HL-60 (cell line): ENCODE measurements around the gene JUN.
"Not testable (repeated sequence)": the region's sequence is repeated elsewhere in the genome, so short reads cannot be mapped to it uniquely, and the experiment has no call there.

Source experiments
- DNase-seq, 2 experiments: peaks; one replicate each; pipeline ENCODE4 v3.0.0-alpha.2; 2010 to 2020; ENCODE audit warnings: low read depth in 1 of 2, low spot score in 1 of 2
- H3K27ac ChIP-seq: fragments of 250-450 bp; sonication (Bioruptor Pico); replicated peaks from 2 replicates; pipeline ENCODE4 v1.5.1; 2020; ENCODE audit warnings: mild to moderate bottlenecking, moderate library complexity
- H3K27me3 ChIP-seq: fragments of 250-450 bp; sonication (Bioruptor Pico); 2 replicates; pipeline ENCODE4 v1.5.1; 2021; ENCODE audit warnings: mild to moderate bottlenecking, moderate library complexity; ENCODE audit not compliant: insufficient read depth, poor library complexity, severe bottlenecking
- H3K4me3 ChIP-seq: replicated peaks from 2 replicates; pipeline ENCODE4 v1.5.1; 2011; ENCODE audit warnings: mild to moderate bottlenecking, control low read depth, low read length; ENCODE audit not compliant: insufficient read depth
- GABPA ChIP-seq: IDR thresholded peaks from 2 replicates; pipeline ENCODE4 v1.6.1; 2012; ENCODE audit warnings: low read depth
- POLR2AphosphoS5 ChIP-seq: IDR thresholded peaks from 2 replicates; pipeline ENCODE4 v1.6.1; 2012; ENCODE audit warnings: low read depth
- SPI1 ChIP-seq: IDR thresholded peaks from 2 replicates; pipeline ENCODE4 v1.6.1; 2012; ENCODE audit warnings: low read depth, mild to moderate bottlenecking, borderline replicate concordance
- TF ChIP-seq, protein P1 (sequence below): IDR thresholded peaks from one replicate; pipeline ENCODE4 v1.5.1; 2011; ENCODE audit warnings: low read length, control low read depth, inconsistent platforms; ENCODE audit not compliant: insufficient read depth
- TF ChIP-seq, protein P2 (sequence below): IDR thresholded peaks from 2 replicates; pipeline ENCODE4 v1.6.1; 2012; ENCODE audit warnings: low read depth; ENCODE audit not compliant: insufficient replicate concordance

The JUN gene

DNA sequence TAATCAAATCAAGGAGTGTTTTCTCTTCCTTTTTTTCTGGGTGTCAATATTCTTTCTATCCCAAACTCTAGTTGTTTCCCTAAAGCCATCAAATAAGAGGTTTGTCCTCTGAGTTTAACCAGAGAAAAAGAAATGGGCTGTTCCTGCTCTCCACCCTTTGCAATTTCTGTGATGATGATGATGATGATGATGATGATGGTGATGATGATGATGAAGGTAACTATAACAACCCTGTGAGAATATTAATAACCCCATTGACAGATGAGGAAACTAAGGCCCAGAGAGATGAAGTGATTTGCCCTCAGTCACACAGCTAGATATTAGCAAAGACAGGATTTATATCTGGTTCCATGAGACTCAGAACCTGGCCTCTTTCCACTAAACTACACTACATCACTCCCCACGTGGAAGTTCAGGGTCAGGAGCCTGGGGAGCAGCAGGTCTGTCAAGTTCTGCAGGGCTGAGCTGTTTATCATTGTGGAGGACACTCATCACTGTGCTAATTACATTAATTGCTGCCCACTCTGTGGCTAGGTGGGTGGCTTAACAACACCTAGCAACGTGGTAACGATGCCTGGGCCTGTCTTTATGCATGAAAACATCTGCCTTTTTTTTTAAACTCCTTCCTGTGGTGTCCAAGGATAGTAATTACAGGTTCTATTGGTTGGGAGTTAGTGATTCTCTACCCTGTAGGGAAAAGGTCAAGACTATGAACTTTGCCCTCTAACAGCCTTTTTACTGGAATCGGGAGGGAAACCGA lies 19.0 kb upstream of the JUN start:
- H3K27ac ChIP-seq = no peak overlapping the region
- H3K4me3 ChIP-seq = no peak overlapping the region
- H3K27me3 ChIP-seq = no peaks in the 10 kb centered on the region
- DNase-seq = no peak
- TF ChIP-seq, protein P1, sequence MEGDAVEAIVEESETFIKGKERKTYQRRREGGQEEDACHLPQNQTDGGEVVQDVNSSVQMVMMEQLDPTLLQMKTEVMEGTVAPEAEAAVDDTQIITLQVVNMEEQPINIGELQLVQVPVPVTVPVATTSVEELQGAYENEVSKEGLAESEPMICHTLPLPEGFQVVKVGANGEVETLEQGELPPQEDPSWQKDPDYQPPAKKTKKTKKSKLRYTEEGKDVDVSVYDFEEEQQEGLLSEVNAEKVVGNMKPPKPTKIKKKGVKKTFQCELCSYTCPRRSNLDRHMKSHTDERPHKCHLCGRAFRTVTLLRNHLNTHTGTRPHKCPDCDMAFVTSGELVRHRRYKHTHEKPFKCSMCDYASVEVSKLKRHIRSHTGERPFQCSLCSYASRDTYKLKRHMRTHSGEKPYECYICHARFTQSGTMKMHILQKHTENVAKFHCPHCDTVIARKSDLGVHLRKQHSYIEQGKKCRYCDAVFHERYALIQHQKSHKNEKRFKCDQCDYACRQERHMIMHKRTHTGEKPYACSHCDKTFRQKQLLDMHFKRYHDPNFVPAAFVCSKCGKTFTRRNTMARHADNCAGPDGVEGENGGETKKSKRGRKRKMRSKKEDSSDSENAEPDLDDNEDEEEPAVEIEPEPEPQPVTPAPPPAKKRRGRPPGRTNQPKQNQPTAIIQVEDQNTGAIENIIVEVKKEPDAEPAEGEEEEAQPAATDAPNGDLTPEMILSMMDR = no peak

DNA sequence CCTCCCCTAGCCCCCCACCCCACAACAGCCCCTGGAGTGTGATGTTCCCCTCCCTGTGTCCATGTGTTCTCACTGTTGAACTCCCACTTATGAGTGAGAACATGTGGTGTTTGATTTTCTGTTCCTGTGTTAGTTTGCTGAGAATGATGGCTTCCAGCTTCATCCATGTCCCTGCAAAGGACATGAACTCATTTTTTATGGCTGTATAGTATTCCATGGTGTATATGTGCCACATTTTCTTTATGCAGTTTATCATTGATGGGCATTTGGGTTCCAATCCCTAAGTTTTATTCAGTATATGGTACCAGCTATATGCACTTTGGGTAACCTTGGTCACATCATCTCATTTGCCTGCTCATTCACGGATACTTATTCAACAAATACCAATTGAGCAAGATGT lies 17.4 kb upstream of the JUN start:
- not testable (repeated sequence) for H3K4me3 ChIP-seq, H3K27ac ChIP-seq, H3K27me3 ChIP-seq, DNase-seq

DNA sequence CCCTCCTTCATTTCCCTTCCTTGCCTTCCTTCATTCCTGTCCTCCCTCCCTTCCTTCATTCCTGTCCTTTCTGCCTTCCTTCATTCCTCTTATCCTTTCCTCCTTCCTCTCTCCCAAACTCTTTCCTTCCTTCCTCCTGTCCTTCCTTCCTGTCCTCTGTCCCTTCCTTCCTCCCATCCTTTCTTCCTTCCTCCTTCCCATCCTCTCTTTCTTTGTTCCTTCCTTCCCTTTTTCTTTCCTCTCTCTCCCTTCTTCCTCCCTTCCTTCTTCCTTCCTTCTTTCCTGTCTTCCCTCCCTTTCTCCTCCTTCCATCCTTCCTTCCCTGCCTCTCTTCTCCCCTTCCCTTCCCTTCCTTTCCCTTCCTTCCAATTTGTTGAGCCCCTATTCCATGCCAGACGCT lies 15.8 kb upstream of the JUN start:
- no peak overlapping the region for H3K27ac ChIP-seq
- H3K4me3 ChIP-seq = no peak overlapping the region
- H3K27me3 ChIP-seq = no peaks in the 10 kb centered on the region
- TF ChIP-seq, protein P1 = no peak
- no peak for DNase-seq

DNA sequence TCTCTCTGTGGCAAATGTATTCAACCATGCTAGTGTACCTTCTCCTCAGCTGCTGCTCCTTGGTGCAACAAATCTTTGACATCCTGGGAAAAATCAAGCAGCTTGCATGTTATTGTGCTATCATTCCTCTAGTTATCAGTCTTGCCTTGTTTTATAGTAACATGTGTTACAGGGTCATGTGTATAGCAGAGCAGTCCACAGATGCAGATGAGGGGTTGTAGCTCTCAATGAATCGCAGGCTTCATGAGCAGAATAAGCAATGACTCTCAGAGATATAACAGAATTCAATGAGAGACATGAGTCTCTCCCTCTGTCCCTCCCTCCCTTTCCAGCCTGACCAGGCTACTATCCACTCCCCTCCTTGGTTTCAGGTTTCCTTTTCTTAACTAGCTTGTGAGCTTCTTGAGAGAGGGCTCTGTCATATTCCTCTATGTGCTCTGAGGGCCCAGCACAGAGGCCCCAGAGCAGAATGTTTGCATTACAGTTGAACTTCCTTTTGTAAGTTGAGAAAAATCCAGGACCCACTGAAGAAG lies 15.1 kb upstream of the JUN start:
- DNase-seq = no peak
- no peak overlapping the region for H3K27ac ChIP-seq
- no peaks in the 10 kb centered on the region for H3K27me3 ChIP-seq
- TF ChIP-seq POLR2AphosphoS5 (no peak), GABPA (no peak), SPI1 (no peak)
- TF ChIP-seq, protein P1 = no peak
- TF ChIP-seq, protein P2, sequence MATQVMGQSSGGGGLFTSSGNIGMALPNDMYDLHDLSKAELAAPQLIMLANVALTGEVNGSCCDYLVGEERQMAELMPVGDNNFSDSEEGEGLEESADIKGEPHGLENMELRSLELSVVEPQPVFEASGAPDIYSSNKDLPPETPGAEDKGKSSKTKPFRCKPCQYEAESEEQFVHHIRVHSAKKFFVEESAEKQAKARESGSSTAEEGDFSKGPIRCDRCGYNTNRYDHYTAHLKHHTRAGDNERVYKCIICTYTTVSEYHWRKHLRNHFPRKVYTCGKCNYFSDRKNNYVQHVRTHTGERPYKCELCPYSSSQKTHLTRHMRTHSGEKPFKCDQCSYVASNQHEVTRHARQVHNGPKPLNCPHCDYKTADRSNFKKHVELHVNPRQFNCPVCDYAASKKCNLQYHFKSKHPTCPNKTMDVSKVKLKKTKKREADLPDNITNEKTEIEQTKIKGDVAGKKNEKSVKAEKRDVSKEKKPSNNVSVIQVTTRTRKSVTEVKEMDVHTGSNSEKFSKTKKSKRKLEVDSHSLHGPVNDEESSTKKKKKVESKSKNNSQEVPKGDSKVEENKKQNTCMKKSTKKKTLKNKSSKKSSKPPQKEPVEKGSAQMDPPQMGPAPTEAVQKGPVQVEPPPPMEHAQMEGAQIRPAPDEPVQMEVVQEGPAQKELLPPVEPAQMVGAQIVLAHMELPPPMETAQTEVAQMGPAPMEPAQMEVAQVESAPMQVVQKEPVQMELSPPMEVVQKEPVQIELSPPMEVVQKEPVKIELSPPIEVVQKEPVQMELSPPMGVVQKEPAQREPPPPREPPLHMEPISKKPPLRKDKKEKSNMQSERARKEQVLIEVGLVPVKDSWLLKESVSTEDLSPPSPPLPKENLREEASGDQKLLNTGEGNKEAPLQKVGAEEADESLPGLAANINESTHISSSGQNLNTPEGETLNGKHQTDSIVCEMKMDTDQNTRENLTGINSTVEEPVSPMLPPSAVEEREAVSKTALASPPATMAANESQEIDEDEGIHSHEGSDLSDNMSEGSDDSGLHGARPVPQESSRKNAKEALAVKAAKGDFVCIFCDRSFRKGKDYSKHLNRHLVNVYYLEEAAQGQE = no peak
- no peak overlapping the region for H3K4me3 ChIP-seq

DNA sequence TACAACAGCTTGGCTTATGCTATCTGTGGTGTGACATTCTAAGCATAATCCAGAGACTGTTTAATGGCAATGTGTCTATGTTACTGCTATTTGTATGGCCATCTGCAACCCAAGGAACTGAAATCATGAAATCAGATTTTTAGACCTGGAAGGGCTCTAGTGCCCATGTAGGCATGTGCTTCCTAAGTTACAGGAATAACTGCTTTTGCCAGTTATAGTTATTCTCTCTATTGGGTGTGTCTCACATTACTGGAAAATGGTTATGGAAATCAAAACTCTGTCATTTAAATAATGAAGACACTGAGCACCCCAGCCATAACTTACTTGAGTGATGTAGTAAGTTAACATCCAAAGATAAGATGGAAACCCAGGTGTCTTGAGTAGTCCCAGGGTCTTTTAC lies 12.6 kb upstream of the JUN start:
- Histone ChIP-seq H3K27me3 (no peaks in the 10 kb centered on the region), H3K27ac (no peak overlapping the region), H3K4me3 (no peak overlapping the region)
- no peak for TF ChIP-seq GABPA
- TF ChIP-seq POLR2AphosphoS5 = no peak
- TF ChIP-seq SPI1 = no peak
- TF ChIP-seq, protein P2 = no peak
- TF ChIP-seq, protein P1 = no peak
- no peak for DNase-seq
